Suprapubic skin (tissue), 3 donors: ENCODE results near the gene PDE8A.

Experiments used
- CTCF ChIP-seq, 2 donors: fragments of 200-600 bp in 1 of 2; fragments of 450-650 bp in 1 of 2; sonication (generic) in 1 of 2; IDR thresholded peaks; one replicate each; pipeline ENCODE4 v1.5.1; 2016 to 2019; ENCODE audit warnings: antibody characterized with exemption in 2 of 2, mild to moderate bottlenecking in 1 of 2, moderate library complexity in 1 of 2
- POLR2A ChIP-seq, 2 donors: fragments of 450-650 bp; IDR thresholded peaks; one replicate each; pipeline ENCODE4 v1.6.1; 2017; ENCODE audit warnings: antibody characterized with exemption in 2 of 2, mild to moderate bottlenecking in 2 of 2, moderate library complexity in 2 of 2

- no peak for TF ChIP-seq CTCF (IDR thresholded peaks at IDR 0.05)
- no peak for TF ChIP-seq POLR2A (IDR thresholded peaks at IDR 0.05)
Measured at GRCh38 chr15:84944311-84944710, 37.3 kb upstream of the PDE8A start.
